Right renal pelvis (tissue), 4 donors: ENCODE results near the gene ABCB11. TPM values are rescaled to one million over a fixed set of nuclear protein-coding genes. Genes with fewer than 3 reads are reported as not detected.
"Not testable (repeated sequence)": the region's sequence is repeated elsewhere in the genome, so short reads cannot be mapped to it uniquely, and the experiment has no call there.

ENCODE experiments used
- DNase-seq, 4 donors: peaks; one replicate each; pipeline ENCODE4 v3.0.0-alpha.2; 2013; ENCODE audit warnings: low read depth in 4 of 4, low spot score in 3 of 4, missing footprints in 1 of 4
- polyA plus RNA-seq, 4 donors: library from polyadenylated mRNA; unstranded; fragments of 120-200 nt; gene quantifications; one replicate each; pipeline ENCODE4 v1.2.1, GENCODE V29; 2013; ENCODE audit not compliant: insufficient read length in 4 of 4

Gene ABCB11
- polyA plus RNA-seq, 4 donors, result 0.01 to 0.13 TPM; not detected in 2

GRCh38 chr2:168903888-168904287 lies 127.2 kb downstream of the ABCB11 start:
- no peak for DNase-seq

DNA sequence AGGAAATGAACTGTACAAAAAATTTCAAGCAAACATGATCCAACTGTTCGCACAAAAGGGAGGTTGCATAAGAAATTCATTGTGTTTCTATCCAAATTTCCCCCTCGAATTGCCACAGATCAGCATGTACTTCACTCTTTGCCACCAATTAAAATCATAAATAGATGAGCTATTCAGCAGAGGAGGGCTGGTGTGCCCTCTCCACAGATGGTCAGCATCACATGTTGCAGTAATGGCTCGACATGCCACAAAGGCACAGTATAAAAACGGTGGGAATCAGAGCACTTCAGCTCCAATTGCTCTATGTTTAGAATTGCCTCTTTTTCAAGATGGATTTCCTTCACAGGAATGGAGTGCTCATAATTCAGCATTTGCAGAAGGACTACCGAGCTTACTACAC lies 130.1 kb downstream of the ABCB11 start, which contains the start of gene G6PC2:
Gene G6PC2 (plus strand): TSS at position 289 of the 400 bp plus-strand sequence. CDS start 41 bp downstream, at position 330.
- DNase-seq, result no peak

DNA sequence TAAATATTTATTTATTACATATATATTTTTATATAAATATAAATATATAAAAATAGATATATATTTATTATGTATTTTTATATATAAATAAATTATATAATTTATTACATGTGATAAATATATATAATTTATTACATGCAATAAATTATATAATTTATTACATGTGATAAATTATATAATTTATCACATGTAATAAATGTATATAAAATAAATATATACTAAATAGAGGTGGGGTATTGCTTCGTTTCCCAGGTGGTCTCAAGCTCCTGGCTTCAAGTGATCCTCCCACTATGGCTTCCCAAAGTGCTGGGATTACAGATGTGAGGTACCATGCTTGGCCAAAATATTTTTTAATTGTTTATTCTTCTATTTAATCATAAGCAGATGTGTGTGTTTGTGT lies 133.7 kb downstream of the ABCB11 start:
- no peak for DNase-seq

DNA sequence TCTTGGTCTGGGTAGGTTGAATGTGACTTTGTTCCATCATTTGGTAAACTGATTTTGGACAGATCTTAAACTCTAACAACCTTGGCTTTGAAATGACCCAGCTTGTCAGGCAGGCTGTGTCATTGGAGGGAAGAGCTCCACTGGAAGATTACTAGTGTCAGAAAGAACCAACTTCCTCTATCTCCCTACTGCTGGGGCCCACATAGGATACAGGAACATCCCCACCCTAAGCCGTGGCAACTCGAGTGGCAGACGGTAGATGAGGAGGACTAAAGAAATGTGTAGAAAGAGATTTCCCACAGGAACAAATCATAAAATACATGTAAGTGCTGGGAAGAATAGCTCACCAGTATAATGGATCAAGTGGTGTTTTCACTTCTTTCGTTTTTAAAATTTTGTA lies 134.3 kb downstream of the ABCB11 start:
- DNase-seq, result no peak

DNA sequence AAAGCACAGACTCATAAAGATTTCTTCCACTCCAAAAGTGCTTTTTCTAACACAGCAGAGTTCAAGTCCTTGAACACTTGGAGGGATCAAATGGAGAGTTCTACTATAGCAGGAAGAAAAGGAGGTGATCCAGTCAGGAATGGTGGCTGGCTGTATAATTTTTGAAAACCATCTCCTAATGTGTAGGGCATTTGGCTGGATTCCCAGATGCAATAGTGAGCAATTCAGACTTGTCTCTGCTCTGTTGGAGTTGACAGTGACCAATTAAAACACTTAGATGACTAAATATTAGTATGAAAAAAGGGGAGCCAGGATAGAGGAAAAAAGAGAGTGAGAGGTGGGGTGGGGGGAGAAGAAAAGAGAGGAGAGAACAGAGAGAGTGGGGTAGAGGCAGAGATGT lies 135.4 kb downstream of the ABCB11 start:
- no peak for DNase-seq

GRCh38 chr2:168894720-168895119 lies 136.4 kb downstream of the ABCB11 start:
- no peak for DNase-seq

GRCh38 chr2:168894101-168894500 lies 137.0 kb downstream of the ABCB11 start:
- no peak for DNase-seq

- DNase-seq, result no peak
Measured at GRCh38 chr2:168892327-168892726, 138.8 kb downstream of the ABCB11 start.

- DNase-seq, result peak; percentile 79 to 86 (median 84)
Measured at GRCh38 chr2:168890006-168890782, 140.9 kb downstream of the ABCB11 start, which contains the start of gene SPC25. TSS of gene SPC25 (minus strand) at chr2:168890430. CDS start at chr2:168889519, 911 bp downstream.

DNA sequence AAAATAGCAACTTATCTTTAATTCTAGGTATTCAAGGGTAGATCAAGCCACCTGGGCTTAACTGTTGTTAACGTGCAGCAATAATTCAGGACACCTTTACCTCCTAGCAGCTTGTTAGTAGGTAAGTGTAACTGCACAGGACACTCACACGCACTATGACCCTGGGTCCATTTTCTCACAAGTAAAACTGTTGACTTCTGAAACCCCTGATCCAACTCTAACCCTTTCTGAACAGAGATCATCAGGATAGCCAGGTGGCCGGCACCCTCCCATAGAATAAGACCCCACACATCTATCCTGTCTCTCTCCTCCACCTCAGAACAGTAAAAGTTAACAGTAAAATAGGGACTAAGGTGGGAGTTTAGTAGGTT lies 141.5 kb downstream of the ABCB11 start:
- no peak for DNase-seq

- no peak for DNase-seq
Measured at GRCh38 chr2:168884975-168885374, 146.1 kb downstream of the ABCB11 start.

DNA sequence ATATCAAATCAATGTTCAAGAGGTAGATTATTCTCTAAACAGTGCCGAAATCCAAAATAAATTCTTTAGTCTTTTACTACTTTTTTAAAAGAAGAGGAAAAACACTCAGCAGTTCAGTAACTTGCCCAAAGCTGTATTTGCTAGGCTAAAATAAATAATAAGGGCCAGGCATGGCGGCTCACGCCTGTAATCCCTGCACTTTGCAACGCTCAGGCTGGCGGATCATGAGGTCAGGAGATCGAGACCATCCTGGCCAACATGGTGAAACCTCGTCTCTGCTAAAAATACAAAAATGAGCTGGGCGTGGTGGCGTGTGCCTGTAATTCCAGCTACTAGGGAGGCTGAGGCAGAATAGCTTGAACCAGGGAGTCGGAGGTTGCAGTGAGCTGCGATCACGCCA lies 149.0 kb downstream of the ABCB11 start:
- not testable (repeated sequence) for DNase-seq

GRCh38 chr2:168874368-168875054 lies 156.6 kb downstream of the ABCB11 start:
- DNase-seq, result no peak

DNA sequence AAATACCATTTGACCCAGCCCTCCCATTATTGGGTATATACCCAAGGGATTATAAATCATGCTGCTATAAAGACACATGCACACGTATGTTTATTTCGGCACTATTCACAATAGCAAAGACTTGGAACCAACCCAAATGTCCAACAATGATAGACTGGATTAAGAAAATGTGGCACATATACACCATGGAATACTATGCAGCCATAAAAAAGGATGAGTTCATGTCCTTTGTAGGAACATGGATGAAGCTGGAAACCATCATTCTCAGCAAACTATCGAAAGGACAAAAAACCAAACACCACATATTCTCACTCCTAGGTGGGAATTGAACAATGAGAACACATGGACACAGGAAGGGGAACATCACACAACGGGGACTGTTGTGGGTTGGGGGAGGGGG lies 160.3 kb downstream of the ABCB11 start:
- not testable (repeated sequence) for DNase-seq

Other genes with a start within 250 kb of the ABCB11 start
- gene NOSTRIN, start 228.7 kb downstream of the ABCB11 start, polyA plus RNA-seq, result 10 to 100 TPM; 26.3 to 36.1 (median 33.8) TPM
- 10 to 100 TPM; 17.4 to 21.2 (median 19.1) TPM for gene SPC25, start 140.9 kb downstream of the ABCB11 start, polyA plus RNA-seq
- gene G6PC2, start 130.0 kb downstream of the ABCB11 start, polyA plus RNA-seq, result under 1 TPM in 3 of 4 donors, not detected in 1; 0.05 to 0.16 (median 0.08) TPM
- 1 to 10 TPM in 1 of 4 donors, under 1 TPM in 3; 0.08 to 1.6 (median 0.69) TPM for gene DHRS9, start 38.2 kb upstream of the ABCB11 start, polyA plus RNA-seq